Measurements from ENCODE around the gene IRF8. TPM values are rescaled to one million over a fixed set of nuclear protein-coding genes. Genes with fewer than 3 reads are reported as not detected.

Gene IRF8
- total RNA-seq, 1 donor from 2014 or later = 0.59 TPM

DNA sequence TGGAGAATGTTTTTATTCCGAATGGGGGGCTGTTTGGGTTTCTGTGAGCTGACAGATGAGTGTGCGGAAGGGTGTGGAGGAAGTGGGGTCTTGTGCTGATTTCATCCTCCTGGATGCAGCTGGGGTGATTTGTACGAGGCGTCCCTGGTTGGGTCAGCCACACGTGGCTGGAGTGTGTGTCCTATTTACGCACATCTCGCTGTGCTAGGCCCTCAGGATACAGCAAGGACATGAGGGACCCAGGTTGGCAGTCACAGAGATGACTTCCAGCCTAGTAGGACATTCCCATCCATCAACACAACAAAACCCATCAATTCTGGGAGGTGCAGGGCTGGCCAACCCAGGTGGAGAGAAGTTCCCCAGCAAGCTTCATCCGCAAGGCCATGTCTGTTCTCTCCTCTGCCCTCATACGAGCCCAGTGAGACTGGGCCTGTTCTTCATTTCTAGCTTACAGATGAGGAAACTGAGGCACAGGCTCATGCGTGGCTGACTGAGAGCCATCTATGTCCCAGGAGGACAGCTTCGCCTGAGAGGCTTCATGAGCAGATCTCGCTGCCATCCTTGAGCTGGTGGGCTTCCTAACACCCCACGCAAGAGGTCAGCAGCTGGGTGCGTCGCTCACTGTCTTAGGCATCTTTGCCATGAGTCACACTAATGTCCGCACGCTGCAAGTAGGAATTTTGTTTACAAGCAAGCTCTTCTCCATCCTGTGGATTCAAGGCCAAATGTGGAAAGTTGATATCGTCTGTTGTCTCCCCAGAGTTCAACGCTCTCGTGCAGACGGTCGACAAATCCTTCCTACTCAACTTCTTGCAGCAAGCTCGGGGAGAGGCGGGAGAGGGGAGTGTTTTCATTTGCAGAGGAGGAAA, 24.4 kb downstream of the IRF8 start:
- DNase-seq (ENCODE audit: low read depth) (peak; percentile 34), FAIRE-seq (no peak)
- H3K27me3 Mint-ChIP-seq (ENCODE audit: low read depth, unreplicated experiment) = peaks cover 16% of the 10 kb centered on the region
- Histone ChIP-seq H3K9me3 (ENCODE audit: insufficient read depth, low read depth, low read length) (no peaks in the 10 kb centered on the region), H4K20me1 (ENCODE audit: insufficient read depth, low read length) (no peaks in the 10 kb centered on the region), H3K9ac (ENCODE audit: low read length) (no peak overlapping the region), H3K36me3 (ENCODE audit: insufficient read depth, low read length) (no peaks in the 10 kb centered on the region), H3K4me1 (ENCODE audit: insufficient read depth, low read length) (no peaks in the 10 kb centered on the region), H3K27me3 (ENCODE audit: insufficient read depth, low read length) (peaks cover 17% of the 10 kb centered on the region), H3K79me2 (ENCODE audit: insufficient read depth, low read length) (no peaks in the 10 kb centered on the region), H3K27ac (ENCODE audit: low read depth, low read length) (no peak overlapping the region), H3K4me3 (ENCODE audit: insufficient read depth, low read depth, low read length) (no peak overlapping the region), H3K4me2 (ENCODE audit: low read length) (no peak overlapping the region), H2AFZ (ENCODE audit: low read depth, low read length) (no peak overlapping the region)
- H3K4me1 Mint-ChIP-seq (ENCODE audit: low read depth, unreplicated experiment) = peaks cover 3% of the 10 kb centered on the region
- peaks cover 13% of the 10 kb centered on the region for H3K9me3 Mint-ChIP-seq (ENCODE audit: unreplicated experiment)
- H3K27ac Mint-ChIP-seq (ENCODE audit: unreplicated experiment) = peak overlapping the region; percentile 18
- TF ChIP-seq CTCF (IDR thresholded peaks at IDR 0.05; ENCODE audit: insufficient read depth, low read depth, low read length) (no peak), EZH2 (IDR thresholded peaks at IDR 0.05; ENCODE audit: insufficient read depth, low read length) (no peak)
- H3K4me3 Mint-ChIP-seq (ENCODE audit: unreplicated experiment) = no peak overlapping the region
- H3K36me3 Mint-ChIP-seq (ENCODE audit: low read depth, unreplicated experiment) = peaks cover 2% of the 10 kb centered on the region

- peaks cover 13% of the 10 kb centered on the region for H3K9me3 Mint-ChIP-seq (ENCODE audit: unreplicated experiment)
- no peak overlapping the region for H3K4me2 ChIP-seq (ENCODE audit: low read length)
- no peaks in the 10 kb centered on the region for H3K36me3 ChIP-seq (ENCODE audit: insufficient read depth, low read length)
- no peak overlapping the region for H3K9ac ChIP-seq (ENCODE audit: low read length)
- no peak overlapping the region for H3K4me3 Mint-ChIP-seq (ENCODE audit: unreplicated experiment)
- H3K4me1 Mint-ChIP-seq (ENCODE audit: low read depth, unreplicated experiment) = peaks cover 3% of the 10 kb centered on the region
- no peaks in the 10 kb centered on the region for H3K36me3 Mint-ChIP-seq (ENCODE audit: low read depth, unreplicated experiment)
- H2AFZ ChIP-seq (ENCODE audit: low read depth, low read length) = no peak overlapping the region
- no peaks in the 10 kb centered on the region for H3K4me1 ChIP-seq (ENCODE audit: insufficient read depth, low read length)
- H3K27me3 ChIP-seq (ENCODE audit: insufficient read depth, low read length) = peaks cover 28% of the 10 kb centered on the region
- TF ChIP-seq EZH2 (IDR thresholded peaks at IDR 0.05; ENCODE audit: insufficient read depth, low read length) = no peak
- no peak for TF ChIP-seq CTCF (IDR thresholded peaks at IDR 0.05; ENCODE audit: insufficient read depth, low read depth, low read length)
- H4K20me1 ChIP-seq (ENCODE audit: insufficient read depth, low read length) = no peaks in the 10 kb centered on the region
- no peaks in the 10 kb centered on the region for H3K79me2 ChIP-seq (ENCODE audit: insufficient read depth, low read length)
- FAIRE-seq (no peak), DNase-seq (ENCODE audit: low read depth) (peak; percentile 44)
- H3K9me3 ChIP-seq (ENCODE audit: insufficient read depth, low read depth, low read length) = no peaks in the 10 kb centered on the region
- H3K27ac Mint-ChIP-seq (ENCODE audit: unreplicated experiment) = no peak overlapping the region
- H3K27me3 Mint-ChIP-seq (ENCODE audit: low read depth, unreplicated experiment) = peaks cover 25% of the 10 kb centered on the region
- no peak overlapping the region for H3K27ac ChIP-seq (ENCODE audit: low read depth, low read length)
- no peak overlapping the region for H3K4me3 ChIP-seq (ENCODE audit: insufficient read depth, low read depth, low read length)
These were observed 25.7 kb downstream of the IRF8 start for GRCh38 chr16:85924675-85925074.

DNA sequence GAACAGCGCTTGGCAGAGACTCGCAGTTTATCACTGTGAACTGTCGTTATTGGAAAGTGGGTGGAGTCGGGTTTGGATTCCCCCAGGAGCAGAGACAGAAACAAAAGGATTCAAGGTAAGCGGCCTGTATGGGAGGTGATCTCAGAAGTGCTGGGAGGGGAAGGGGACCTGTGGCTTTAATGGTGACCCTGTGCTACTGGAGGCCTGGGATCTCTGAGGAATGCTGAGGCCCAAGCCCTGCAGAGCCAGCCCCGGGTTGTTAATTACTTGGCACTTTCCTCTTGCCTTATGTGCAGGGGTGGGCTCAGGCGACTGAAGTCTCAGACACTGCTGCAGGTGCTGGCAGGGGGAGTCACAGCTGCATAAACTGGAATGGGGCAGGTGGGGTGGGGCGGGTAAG, 27.4 kb downstream of the IRF8 start:
- Histone ChIP-seq H3K27me3 (ENCODE audit: insufficient read depth, low read length) (peaks cover 28% of the 10 kb centered on the region), H3K4me3 (ENCODE audit: insufficient read depth, low read depth, low read length) (no peak overlapping the region), H2AFZ (ENCODE audit: low read depth, low read length) (no peak overlapping the region), H3K9ac (ENCODE audit: low read length) (no peak overlapping the region), H3K79me2 (ENCODE audit: insufficient read depth, low read length) (no peaks in the 10 kb centered on the region), H4K20me1 (ENCODE audit: insufficient read depth, low read length) (no peaks in the 10 kb centered on the region), H3K36me3 (ENCODE audit: insufficient read depth, low read length) (no peaks in the 10 kb centered on the region), H3K4me2 (ENCODE audit: low read length) (no peak overlapping the region), H3K27ac (ENCODE audit: low read depth, low read length) (no peak overlapping the region), H3K4me1 (ENCODE audit: insufficient read depth, low read length) (no peaks in the 10 kb centered on the region), H3K9me3 (ENCODE audit: insufficient read depth, low read depth, low read length) (no peaks in the 10 kb centered on the region)
- Mint-ChIP-seq H3K4me3 (ENCODE audit: unreplicated experiment) (no peak overlapping the region), H3K9me3 (ENCODE audit: unreplicated experiment) (peaks cover 6% of the 10 kb centered on the region), H3K27ac (ENCODE audit: unreplicated experiment) (no peak overlapping the region), H3K27me3 (ENCODE audit: low read depth, unreplicated experiment) (peaks cover 39% of the 10 kb centered on the region), H3K36me3 (ENCODE audit: low read depth, unreplicated experiment) (no peaks in the 10 kb centered on the region), H3K4me1 (ENCODE audit: low read depth, unreplicated experiment) (peaks cover 3% of the 10 kb centered on the region)
- FAIRE-seq (no peak), DNase-seq (ENCODE audit: low read depth) (no peak)
- TF ChIP-seq EZH2 (IDR thresholded peaks at IDR 0.05; ENCODE audit: insufficient read depth, low read length) (no peak), CTCF (IDR thresholded peaks at IDR 0.05; ENCODE audit: insufficient read depth, low read depth, low read length) (no peak)

Measured in astrocyte (in vitro differentiated cells and primary cell).